ENCODE results near the gene RNF13.

GRCh38 chr3:149902498-149903139, 89.6 kb downstream of the RNF13 start:
- TF ChIP-seq CTCF (IDR thresholded peaks at IDR 0.05; ENCODE audit: insufficient read depth, low read length) (no peak), POLR2AphosphoS5 (IDR thresholded peaks at IDR 0.05; ENCODE audit: low read depth) (no peak), REST (IDR thresholded peaks at IDR 0.05; ENCODE audit: insufficient replicate concordance, low read depth) (no peak)

All from HL-60 (cell line).